CD4-positive, alpha-beta T cell treated with Interleukin-12 subunit alpha and Interleukin-12 subunit beta, for 1 hour (primary cell): ENCODE data around the gene CCDC178.
"Not testable (repeated sequence)": the region's sequence is repeated elsewhere in the genome, so short reads cannot be mapped to it uniquely, and the experiment has no call there.

Experiments used
- DNase-seq: peaks from one replicate; pipeline ENCODE4 v3.0.0-alpha.2; 2020

CCDC178 gene, protein sequence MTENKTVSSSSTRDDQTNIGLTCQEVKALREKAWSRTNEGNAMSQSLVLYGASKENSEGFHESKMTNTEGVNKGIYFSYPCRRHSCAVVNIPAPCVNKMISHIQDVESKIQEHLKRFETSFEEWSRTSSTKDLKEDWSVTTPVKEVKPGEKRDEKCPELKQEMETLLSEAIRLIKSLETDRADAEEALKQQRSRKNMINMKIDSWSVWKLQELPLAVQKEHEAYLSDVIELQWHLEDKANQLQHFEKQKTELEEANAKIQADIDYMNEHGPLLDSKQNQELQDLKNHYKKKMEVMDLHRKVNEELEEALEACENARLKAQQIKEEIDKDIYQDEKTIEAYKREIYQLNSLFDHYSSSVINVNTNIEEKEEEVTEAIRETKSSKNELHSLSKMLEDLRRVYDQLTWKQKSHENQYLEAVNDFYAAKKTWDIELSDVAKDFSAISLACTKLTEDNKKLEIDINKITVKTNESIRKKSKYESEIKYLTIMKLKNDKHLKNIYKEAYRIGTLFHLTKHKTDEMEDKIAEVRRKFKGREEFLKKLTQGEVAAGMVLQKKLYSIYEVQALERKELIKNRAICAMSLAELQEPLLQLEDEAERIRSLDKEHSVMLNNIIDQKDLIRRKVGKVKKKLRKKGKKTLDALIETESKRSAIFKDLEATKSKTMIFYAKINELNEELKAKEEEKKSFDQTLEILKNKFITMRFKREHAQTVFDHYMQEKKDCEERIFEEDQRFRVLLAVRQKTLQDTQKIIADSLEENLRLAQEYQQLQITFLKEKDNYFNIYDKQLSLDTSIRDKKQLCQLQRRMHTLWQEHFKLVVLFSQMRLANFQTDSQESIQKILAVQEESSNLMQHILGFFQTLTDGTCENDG

GRCh38 chr18:33440060-33441043 is at the start of gene CCDC178:
TSS of gene CCDC178 (minus strand) at chr18:33440721. CDS start at chr18:33412088, 28,633 bp downstream.
- no peak for DNase-seq

GRCh38 chr18:33483908-33484307 is 43.4 kb upstream of the CCDC178 start:
- DNase-seq: no peak

DNA sequence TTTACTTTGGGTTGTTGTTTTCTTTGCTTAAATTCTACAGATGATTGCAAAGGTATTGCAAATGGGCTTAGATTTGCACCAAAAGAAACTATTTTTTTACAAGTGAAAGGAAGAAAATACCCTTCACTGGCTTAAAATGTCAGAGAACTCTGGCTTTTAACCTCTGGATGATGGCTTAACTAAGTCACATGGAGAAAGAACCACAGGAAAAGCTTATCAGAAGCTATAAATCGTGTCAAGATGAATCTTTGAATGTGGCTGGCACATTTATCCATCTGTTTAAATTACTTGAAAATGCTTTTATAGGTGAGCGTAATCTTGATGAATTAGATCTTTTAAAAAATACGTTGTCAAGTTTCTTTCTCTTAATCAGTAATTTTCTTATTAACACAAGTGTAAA is 32.0 kb upstream of the CCDC178 start:
- DNase-seq: no peak

- DNase-seq: no peak
Observed at GRCh38 chr18:33470216-33470615, 29.7 kb upstream of the CCDC178 start.

- DNase-seq: no peak
Observed at GRCh38 chr18:33469699-33470098, 29.2 kb upstream of the CCDC178 start.

DNA sequence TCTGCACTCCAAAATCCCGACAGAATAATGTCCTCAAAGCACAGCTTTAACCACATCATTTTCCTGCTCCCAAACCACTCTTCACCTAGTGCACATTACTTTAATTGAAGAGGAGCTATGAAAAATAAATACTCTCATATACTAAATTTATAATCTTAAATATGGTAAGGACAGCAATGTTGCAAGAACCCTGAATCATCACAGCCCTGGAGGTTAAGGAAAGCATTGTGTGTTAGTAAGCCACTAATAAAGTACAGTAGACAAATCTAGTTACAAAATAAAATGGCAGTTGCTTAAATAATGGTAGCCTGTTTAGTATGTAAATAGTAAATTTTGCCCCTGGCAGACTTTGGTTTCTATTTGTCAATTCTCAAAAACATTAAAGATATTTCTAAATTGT is 27.0 kb upstream of the CCDC178 start:
- no peak for DNase-seq

DNA sequence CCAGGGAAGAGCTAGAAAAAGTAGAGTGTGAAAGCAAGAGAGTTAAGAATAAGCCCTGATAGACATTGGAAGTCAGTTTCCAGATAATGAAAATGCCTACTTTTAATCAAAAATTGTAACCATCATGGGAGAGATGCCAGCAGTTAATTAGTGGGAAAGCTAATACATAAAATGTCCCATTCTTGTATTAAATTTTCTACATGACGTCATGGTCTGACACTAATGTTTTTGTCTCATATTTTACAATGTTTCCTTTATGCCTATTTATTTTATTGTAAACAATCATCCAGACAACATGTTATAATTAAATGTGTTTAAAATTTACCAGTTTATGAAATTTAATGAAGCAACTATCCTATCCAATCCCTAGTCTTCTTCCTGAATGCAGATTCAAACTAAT is 26.3 kb upstream of the CCDC178 start:
- DNase-seq: no peak

GRCh38 chr18:33460681-33461080 is 20.2 kb upstream of the CCDC178 start:
- DNase-seq: no peak

- DNase-seq: no peak
Observed at GRCh38 chr18:33459612-33460011, 19.1 kb upstream of the CCDC178 start.

DNA sequence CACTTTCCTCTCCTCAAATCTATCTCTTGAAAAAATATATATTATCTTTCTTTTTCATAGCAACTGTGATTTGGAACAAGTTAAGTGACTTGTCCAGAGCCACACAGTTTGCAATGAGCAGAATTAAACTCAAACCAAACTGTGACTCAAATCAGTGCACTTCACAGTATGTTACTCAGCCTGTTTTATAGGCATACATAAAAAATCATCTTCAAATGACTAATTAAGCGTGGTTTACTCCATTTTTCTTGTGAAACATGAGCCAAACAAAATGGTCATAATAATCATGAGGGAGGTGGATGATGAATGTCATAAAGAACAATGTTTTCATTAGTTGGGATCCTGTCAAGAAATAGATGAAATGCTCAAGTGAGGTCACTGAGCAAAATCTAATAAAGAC is 6.1 kb upstream of the CCDC178 start:
- DNase-seq: no peak

DNA sequence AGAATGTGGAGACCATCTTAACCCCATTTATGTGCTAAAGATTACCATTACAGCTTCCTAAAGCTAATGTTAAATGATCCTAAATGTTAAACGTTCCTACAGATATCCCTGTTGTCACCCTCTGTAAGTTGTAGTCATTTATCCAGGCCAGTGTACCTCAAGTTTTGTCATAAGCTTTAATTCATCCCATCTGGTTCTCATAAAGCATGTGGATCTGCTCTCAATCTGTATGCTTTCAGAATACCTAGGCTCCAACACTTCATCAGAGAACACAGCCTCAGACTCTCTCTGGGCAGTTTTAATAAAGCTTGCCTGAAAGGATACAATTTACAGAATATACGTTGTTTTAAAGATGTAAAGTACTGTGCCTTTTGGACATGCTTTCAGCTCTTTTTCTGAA is 4.2 kb upstream of the CCDC178 start:
- DNase-seq: no peak

DNA sequence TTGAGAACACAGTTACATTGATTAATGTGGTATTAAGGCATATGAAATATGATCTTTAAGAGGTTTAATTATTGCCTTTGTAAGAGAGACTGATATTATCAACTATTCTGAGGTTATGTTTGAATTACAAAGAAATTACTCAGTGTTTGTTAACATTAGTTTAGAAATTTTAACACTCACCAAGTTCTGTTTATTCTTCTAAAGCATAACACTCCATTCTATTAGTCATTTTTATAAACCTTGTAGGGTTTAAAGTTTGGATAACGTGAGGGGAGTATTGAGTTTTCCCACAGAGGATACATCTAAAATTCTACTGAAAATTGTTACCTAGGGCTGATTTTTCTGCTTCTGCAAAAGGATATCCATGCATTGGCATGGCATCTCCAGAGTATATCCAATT is 7.7 kb downstream of the CCDC178 start:
- no peak for DNase-seq

DNA sequence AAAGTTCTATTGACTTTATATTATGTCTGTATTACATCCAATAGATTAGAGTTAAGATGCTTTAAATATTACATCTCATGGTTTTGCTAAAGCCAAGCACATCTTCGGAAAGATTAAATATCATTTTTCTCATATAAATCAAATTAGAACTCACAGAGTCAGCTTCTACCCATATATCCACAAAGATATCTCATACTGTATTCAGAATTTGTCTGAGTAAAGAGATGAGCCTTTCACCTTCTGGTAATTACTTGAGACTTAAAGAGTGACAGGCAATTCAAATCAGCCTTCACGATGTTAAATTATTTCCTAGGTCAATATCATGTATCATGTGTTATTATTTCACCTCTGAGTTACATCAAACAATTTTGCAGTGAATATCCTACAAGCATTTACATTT is 13.0 kb downstream of the CCDC178 start:
- no peak for DNase-seq

DNA sequence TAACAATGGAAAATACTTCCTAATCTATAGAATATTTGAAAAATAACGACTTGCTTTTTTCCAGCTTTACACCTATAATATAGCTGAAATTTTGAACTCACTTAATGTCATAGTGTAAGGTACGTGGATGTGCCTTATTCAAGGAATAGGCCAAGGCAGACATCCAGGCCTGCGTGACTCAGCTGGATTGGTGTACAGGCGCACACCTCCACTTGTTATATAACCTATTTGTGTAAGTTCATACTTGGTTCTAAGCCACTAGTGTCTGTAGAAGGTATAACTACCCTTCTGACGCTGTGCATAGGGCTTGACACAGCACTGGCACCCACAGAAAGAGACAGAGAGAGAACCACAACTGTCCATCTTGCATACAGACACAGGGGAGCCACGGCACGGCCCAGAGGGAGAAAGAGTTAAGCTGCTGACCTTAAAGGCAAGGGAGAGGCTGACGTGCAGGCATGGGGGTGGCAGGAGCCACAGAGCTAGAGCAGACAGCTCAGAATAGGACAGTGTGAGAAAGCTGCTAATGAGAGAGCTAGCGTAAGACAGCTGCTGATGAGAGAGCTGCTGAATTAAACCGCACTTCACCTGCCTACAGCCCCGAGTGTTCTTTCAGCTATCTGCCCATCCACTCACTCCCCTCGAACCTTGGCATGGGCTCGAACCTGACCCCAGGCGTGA is 16.1 kb downstream of the CCDC178 start:
- DNase-seq: no peak

GRCh38 chr18:33421225-33421624 is 19.3 kb downstream of the CCDC178 start:
- DNase-seq: no peak

- DNase-seq: no peak
Observed at GRCh38 chr18:33404244-33404873, 36.2 kb downstream of the CCDC178 start.

- DNase-seq: not testable (repeated sequence)
Observed at GRCh38 chr18:33398939-33399338, 41.6 kb downstream of the CCDC178 start.

DNA sequence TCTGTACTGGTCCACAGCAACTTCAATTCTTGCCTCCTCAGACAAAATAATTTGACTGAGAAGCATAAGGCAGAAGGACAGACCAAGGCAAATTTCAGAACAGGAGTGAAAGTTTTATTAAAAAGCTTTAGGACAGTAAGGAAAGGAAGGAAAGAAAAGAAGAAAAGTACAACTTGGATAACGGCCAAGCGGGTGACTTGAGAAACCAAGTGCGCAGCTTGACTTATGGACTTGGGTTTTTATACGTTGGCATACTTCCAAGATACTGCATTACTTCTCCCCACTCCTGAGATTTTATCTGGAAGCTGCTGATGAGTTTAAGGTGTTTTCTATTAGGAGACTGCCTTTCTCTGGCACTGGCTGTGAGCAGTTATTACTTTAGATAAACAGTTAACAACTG is 64.7 kb downstream of the CCDC178 start:
- no peak for DNase-seq

GRCh38 chr18:33372442-33372841 is 68.1 kb downstream of the CCDC178 start:
- no peak for DNase-seq

GRCh38 chr18:33369711-33370449 is 70.6 kb downstream of the CCDC178 start:
- no peak for DNase-seq

DNA sequence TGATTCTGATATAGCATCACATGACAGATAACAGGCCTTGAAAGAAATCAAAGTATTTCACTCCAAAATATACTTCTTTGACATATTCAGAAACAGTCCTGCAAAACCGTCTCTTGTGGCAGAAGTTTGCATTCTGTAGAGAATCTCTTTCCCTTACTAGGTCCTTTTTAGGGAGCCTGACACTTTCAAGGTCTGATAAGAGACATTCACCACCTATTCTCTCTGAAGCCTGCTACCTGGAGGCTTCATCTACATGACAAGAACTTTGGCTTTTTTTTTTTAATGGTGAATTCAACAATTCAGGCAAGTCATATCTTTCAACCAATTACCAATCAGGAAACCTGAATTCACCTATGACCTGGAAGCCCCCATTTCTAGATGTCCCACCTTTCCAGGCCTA is 83.8 kb downstream of the CCDC178 start:
- DNase-seq: no peak
